Measurements from ENCODE around the gene EEF2K.

- TF ChIP-seq CTCF (IDR thresholded peaks at IDR 0.05) (no peak), POLR2A (IDR thresholded peaks at IDR 0.05) (no peak)
These were observed 10.7 kb upstream of the EEF2K start for GRCh38 chr16:22195445-22195694.

All from body of pancreas (tissue), 4 donors.